HepG2 (cell line): ENCODE results near the gene DNASE1L2. TPM values are rescaled to one million over a fixed set of nuclear protein-coding genes. Genes with fewer than 3 reads are reported as not detected.

Source experiments
- ATAC-seq: fragments of 200-7000 bp; cut with Tn5 transposase; 3 replicates; pipeline ENCODE4 v1.9.1; 2020; ENCODE audit warnings: mild to moderate bottlenecking, moderate library complexity
- BruUV-seq: library from RNA; stranded (reverse); fragments of 400-500 nt; replicated peaks from 2 replicates; lab custom pipeline; 2021; lab: Mats Ljungman, UMichigan
- CTCF ChIA-PET: fragments of 300-600 bp; formaldehyde crosslinking; extraction: SDS; loops from one replicate; lab custom pipeline; 2021; ENCODE audit warnings: low total read pairs, inconsistent platforms, low intra/inter-chr PET ratio; lab: Yijun Ruan, JAX
- POLR2A ChIA-PET: fragments of 350-600 bp; sonication (Branson Sonifier 250); formaldehyde crosslinking; loops from one replicate; lab custom pipeline; 2020; ENCODE audit warnings: antibody characterized with exemption, inconsistent platforms; lab: Yijun Ruan, JAX
- DNase-seq: peaks from one replicate; pipeline ENCODE4 v3.0.0-alpha.2; 2015; ENCODE audit warnings: low spot score
- FAIRE-seq: peaks from 3 replicates; lab custom pipeline; 2011; peaks lifted over from hg19 to GRCh38; lab: Jason Lieb, UNC
- H2AFZ ChIP-seq: one replicate; pipeline ENCODE4 v1.6.1; 2011; ENCODE audit warnings: low read length, inconsistent platforms
- H3K27ac ChIP-seq: fragments of 300-600 bp; 3 replicates; pipeline ENCODE4 v1.8.0; 2011; ENCODE audit warnings: mixed run types, mild to moderate bottlenecking, mixed read lengths, low read length, inconsistent platforms; ENCODE audit not compliant: insufficient read depth; ENCODE audit errors: extremely low read length
- H3K27me3 ChIP-seq, 2 experiments: fragments of 200-600 bp in 1 of 2; 2 replicates in 1 of 2; 3 replicates in 1 of 2; pipeline versions ENCODE4 v1.6.0 to v1.8.0; 2011; ENCODE audit warnings: low read length in 2 of 2, mild to moderate bottlenecking in 2 of 2, moderate library complexity in 2 of 2, inconsistent platforms in 1 of 2; ENCODE audit not compliant: insufficient read depth in 2 of 2, control insufficient read depth in 1 of 2
- H3K36me3 ChIP-seq, 2 experiments: fragments of 200-600 bp in 1 of 2; replicated peaks in 1 of 2; 2 replicates in 1 of 2; 3 replicates in 1 of 2; pipeline versions ENCODE4 v1.5.1 to v1.8.0; 2011; ENCODE audit warnings: low read length in 2 of 2, inconsistent platforms in 1 of 2; ENCODE audit not compliant: insufficient read depth in 2 of 2, control insufficient read depth in 1 of 2
- H3K4me1 ChIP-seq: 2 replicates; pipeline ENCODE4 v1.5.1; 2012; ENCODE audit warnings: low read length, inconsistent platforms; ENCODE audit not compliant: insufficient read depth
- H3K4me2 ChIP-seq: 2 replicates; pipeline ENCODE4 v1.6.0; 2011; ENCODE audit warnings: low read depth, low read length, inconsistent platforms
- H3K4me3 ChIP-seq, 3 experiments: fragments of 200-600 bp in 1 of 3; sonication (generic), shearing (Covaris generic) in 1 of 3; replicated peaks in 1 of 3; 2 replicates each; pipeline ENCODE4 v1.5.1; 2011 to 2016; ENCODE audit warnings: low read length in 3 of 3, inconsistent platforms in 2 of 3, low read depth in 2 of 3, mild to moderate bottlenecking in 2 of 3, control low read depth in 1 of 3, mixed read lengths in 1 of 3; ENCODE audit not compliant: insufficient read depth in 1 of 3
- H3K79me2 ChIP-seq: one replicate; pipeline ENCODE4 v1.6.1; 2011; ENCODE audit warnings: low read length, inconsistent platforms; ENCODE audit not compliant: insufficient read depth
- H3K9ac ChIP-seq: 2 replicates; pipeline ENCODE4 v1.6.0; 2011; ENCODE audit warnings: mild to moderate bottlenecking, low read depth, low read length, inconsistent platforms; ENCODE audit not compliant: insufficient read depth
- H3K9me3 ChIP-seq: 2 replicates; pipeline ENCODE4 v1.5.1; 2012; ENCODE audit warnings: mild to moderate bottlenecking, low read length
- H4K20me1 ChIP-seq: 2 replicates; pipeline ENCODE4 v1.6.0; 2011; ENCODE audit warnings: inconsistent platforms, mild to moderate bottlenecking, low read length, moderate library complexity; ENCODE audit not compliant: insufficient read depth
- CREB1 ChIP-seq, 2 experiments: fragments of 450-650 bp in 1 of 2; IDR thresholded peaks; 2 replicates each; pipeline ENCODE4 v1.6.1; 2016 to 2017; ENCODE audit warnings: control low read depth in 1 of 2, mild to moderate bottlenecking in 1 of 2, missing compliant biosample characterization in 1 of 2, missing genetic modification characterization in 1 of 2
- ELK4 ChIP-seq: sonication (generic); formaldehyde crosslinking; IDR thresholded peaks from 2 replicates; pipeline ENCODE4 v1.9.0; 2021; ENCODE audit warnings: missing genetic modification reagents, borderline replicate concordance
- GATA4 ChIP-seq: sonication (generic); IDR thresholded peaks from 2 replicates; pipeline ENCODE4 v1.6.1; 2016; ENCODE audit warnings: antibody characterized with exemption, low read depth, borderline replicate concordance
- HNRNPK ChIP-seq: fragments of 200-400 bp; formaldehyde crosslinking; IDR thresholded peaks from 2 replicates; pipeline ENCODE4 v1.6.1; 2018; ENCODE audit warnings: low read length, low read depth, moderate library complexity, mild to moderate bottlenecking; ENCODE audit not compliant: poor library complexity, severe bottlenecking
- HNRNPLL ChIP-seq: fragments of 200-400 bp; formaldehyde crosslinking; IDR thresholded peaks from 2 replicates; pipeline ENCODE4 v1.6.1; 2017; ENCODE audit warnings: mild to moderate bottlenecking, low read depth, low read length; ENCODE audit not compliant: poor library complexity, severe bottlenecking
- KAT8 ChIP-seq: IDR thresholded peaks from 2 replicates; pipeline ENCODE4 v1.6.1; 2016; ENCODE audit warnings: missing genetic modification reagents, missing compliant biosample characterization
- MYC ChIP-seq: sonication (generic); formaldehyde crosslinking; IDR thresholded peaks from 2 replicates; pipeline ENCODE4 v1.9.0; 2021; ENCODE audit warnings: missing genetic modification reagents, borderline replicate concordance
- NONO ChIP-seq, 2 experiments: fragments of 450-650 bp in 1 of 2; sonication (generic) in 1 of 2; formaldehyde crosslinking in 1 of 2; IDR thresholded peaks in 1 of 2; conservative IDR thresholded peaks in 1 of 2; 2 replicates each; pipeline versions ENCODE4 v1.6.1 to v1.8.0; 2017 to 2022; ENCODE audit warnings: mild to moderate bottlenecking in 1 of 2, missing genetic modification reagents in 1 of 2, moderate library complexity in 1 of 2
- PBX2 ChIP-seq: IDR thresholded peaks from 2 replicates; pipeline ENCODE4 v1.6.1; 2016; ENCODE audit warnings: control low read depth
- POLR2A ChIP-seq, 2 experiments: IDR thresholded peaks; 2 replicates each; pipeline ENCODE4 v1.6.1; 2011; ENCODE audit warnings: low read depth in 2 of 2, low read length in 2 of 2, mild to moderate bottlenecking in 1 of 2, moderate library complexity in 1 of 2; ENCODE audit not compliant: insufficient read depth in 1 of 2
- REL ChIP-seq: sonication (generic); formaldehyde crosslinking; conservative IDR thresholded peaks from 2 replicates; pipeline ENCODE4 v1.8.0; 2022; ENCODE audit warnings: mild to moderate bottlenecking, missing genetic modification reagents, moderate library complexity
- RXRB ChIP-seq: IDR thresholded peaks from 2 replicates; pipeline ENCODE4 v1.6.1; 2016; ENCODE audit warnings: borderline replicate concordance, missing genetic modification reagents, missing compliant biosample characterization
- SMAD9 ChIP-seq: sonication (generic); formaldehyde crosslinking; IDR thresholded peaks from 2 replicates; pipeline ENCODE4 v1.5.1; 2020; ENCODE audit warnings: mild to moderate bottlenecking, missing genetic modification reagents
- SOX13 ChIP-seq, 3 experiments: fragments of 450-650 bp in 1 of 3; sonication (generic) in 1 of 3; formaldehyde crosslinking in 1 of 3; IDR thresholded peaks in 2 of 3; conservative IDR thresholded peaks in 1 of 3; 2 replicates each; pipeline versions ENCODE4 v1.5.0 to v1.6.1; 2016 to 2020; ENCODE audit warnings: antibody characterized with exemption in 1 of 3, mild to moderate bottlenecking in 1 of 3, missing compliant biosample characterization in 1 of 3, missing genetic modification reagents in 1 of 3, moderate library complexity in 1 of 3
- ZEB1 ChIP-seq: IDR thresholded peaks from 2 replicates; pipeline ENCODE4 v1.6.1; 2012; ENCODE audit warnings: mild to moderate bottlenecking, low read depth, inconsistent platforms; ENCODE audit not compliant: insufficient replicate concordance
- ZNF773 ChIP-seq: sonication (generic); formaldehyde crosslinking; IDR thresholded peaks from 2 replicates; pipeline ENCODE4 v1.4.0; 2020; ENCODE audit warnings: missing genetic modification reagents, borderline replicate concordance
- ZNF777 ChIP-seq: sonication (generic); formaldehyde crosslinking; IDR thresholded peaks from 2 replicates; pipeline ENCODE4 v1.4.0; 2020; ENCODE audit warnings: missing genetic modification reagents
- WGBS: methylation state at CpG from one replicate; pipeline ENCODE4 v1.1.6; 2017; ENCODE audit warnings: low lambda C conversion rate; 5-methylcytosine and 5-hydroxymethylcytosine counted together
- in situ Hi-C: cut with HindIII; loops from 2 replicates; pipeline ENCODE4 v1.10.0; 2017; ENCODE audit warnings: low pct_unique_long_range_greater_than_20kb; ENCODE audit not compliant: extremely low pct_ligation_motif_present
- intact Hi-C: fragments of 100-400 bp; cut with micrococcal nuclease; formaldehyde crosslinking; loops from one replicate; pipeline ENCODE4 v1.10.0; 2022; ENCODE audit not compliant: unreplicated experiment
- polyA plus RNA-seq, 8 experiments: library from polyadenylated mRNA; depleted of rRNA in 3 of 8; stranded (reverse) in 7 of 8; unstranded in 1 of 8; fragments of >200 nt; fragmentation: Illumina TruSeq in 4 of 8; extraction: Trizol in 4 of 8; gene quantifications; 2 replicates each; pipeline versions ENCODE4 v1.2.1 to v1.2.3, GENCODE V29; 2011 to 2016; ENCODE audit warnings: low read depth in 4 of 8, missing spikeins in 1 of 8, mixed read lengths in 1 of 8; ENCODE audit not compliant: insufficient read depth in 1 of 8
- total RNA-seq, 5 experiments: library from RNA; depleted of rRNA; stranded (reverse); fragments of >200 nt; fragmentation: Illumina TruSeq; extraction: Trizol; gene quantifications; 2 replicates each; pipeline ENCODE4 v1.2.3, GENCODE V29; 2016; ENCODE audit warnings: low read depth in 1 of 5

The DNASE1L2 gene
- total and polyA plus RNA-seq, 2 of the 13 experiments (the other 11 are each of a cell fraction or from before 2014, with no cell fraction given) = 0.44 to 0.50 TPM

- no peak for TF ChIP-seq MYC (CRISPR knock-in tag)
- no peak for TF ChIP-seq PBX2 (CRISPR knock-in tag)
- TF ChIP-seq REL (CRISPR knock-in tag) = no peak
- TF ChIP-seq NONO (IDR thresholded peaks at IDR 0.05) = no peak
- 0 out of 2 replicates have a peak, but pooled peaks have one; percentile 3 for TF ChIP-seq NONO (CRISPR knock-in tag; conservative IDR thresholded peaks at IDR 0.05)
- no peak for TF ChIP-seq HNRNPLL
- TF ChIP-seq POLR2A (IDR thresholded peaks at IDR 0.05; ENCODE audit: insufficient read depth in 1 of 2, low read depth in 2 of 2, low read length in 2 of 2) = 0 out of 4 replicates have a peak, but pooled peaks of 1 of the 2 experiments have one; percentile 27
- peak; percentile 28 for TF ChIP-seq ZEB1
- TF ChIP-seq SOX13 (IDR thresholded peaks at IDR 0.05) = no peak
- TF ChIP-seq SOX13 (CRISPR knock-in tag; conservative IDR thresholded peaks at IDR 0.05 in 1 of 2, IDR thresholded peaks at IDR 0.05 in 1 of 2) = no peak
- TF ChIP-seq CREB1 (IDR thresholded peaks at IDR 0.05) = no peak
- no peak for TF ChIP-seq CREB1 (CRISPR knock-in tag; IDR thresholded peaks at IDR 0.05)
- TF ChIP-seq ZNF773 = 0 out of 2 replicates have a peak, but pooled peaks have one; percentile 17
- TF ChIP-seq RXRB (CRISPR knock-in tag) = no peak
- 0 out of 2 replicates have a peak, but pooled peaks have one; percentile 6 for TF ChIP-seq ZNF777 (CRISPR knock-in tag)
- no peak for TF ChIP-seq ELK4 (CRISPR knock-in tag)
- no peak for TF ChIP-seq HNRNPK
- TF ChIP-seq SMAD9 (CRISPR knock-in tag) = no peak
- no peak for TF ChIP-seq KAT8 (CRISPR knock-in tag)
- TF ChIP-seq GATA4 = no peak
- no peaks in the 10 kb centered on the region for H3K79me2 ChIP-seq
- ChIA-PET CTCF (no interaction called here), POLR2A (interaction anchor here (1.0 kb wide), 1 partner anchor 11 kb away, joined by 3 read pairs; no protein-coding TSS in a partner anchor)
- H4K20me1 ChIP-seq = 0 out of 2 replicates have a peak, but pooled peaks cover 2% of the 10 kb centered on the region
- WGBS = 53% methylated on average over 8 of the region's 40 CpGs
- no peak overlapping the region for H2AFZ ChIP-seq
- intact Hi-C loops (no loop called here), in situ Hi-C loops (no loop called here)
- H3K27me3 ChIP-seq = no peaks in the 10 kb centered on the region
- H3K9me3 ChIP-seq = no peaks in the 10 kb centered on the region
- H3K4me2 ChIP-seq = peak overlapping the region; percentile 53
- H3K4me1 ChIP-seq = peaks cover 31% of the 10 kb centered on the region
- no peak overlapping the region for H3K9ac ChIP-seq
- FAIRE-seq = no peak
- no peak; the same call in 2 of the 3 replicates for ATAC-seq
- H3K4me3 ChIP-seq = peak overlapping the region in 2 of 3 experiments; percentile 28 to 55; a peak in 3 of 6 replicates
- peaks cover 6 to 13% of the 10 kb centered on the region in 2 experiments; a peak in 4 of 5 replicates for H3K36me3 ChIP-seq
- BruUV-seq = no TSS peak
- no peak overlapping the region for H3K27ac ChIP-seq
- DNase-seq = no peak
Observed at GRCh38 chr16:2237102-2237482, 848 bp downstream of the DNASE1L2 start.
